ENCODE measurements around the gene HSCB. TPM values are rescaled to one million over a fixed set of nuclear protein-coding genes. Genes with fewer than 3 reads are reported as not detected.

HSCB gene
- total RNA-seq, 1 experiment from 2014 or later, result 19.2 TPM

DNA sequence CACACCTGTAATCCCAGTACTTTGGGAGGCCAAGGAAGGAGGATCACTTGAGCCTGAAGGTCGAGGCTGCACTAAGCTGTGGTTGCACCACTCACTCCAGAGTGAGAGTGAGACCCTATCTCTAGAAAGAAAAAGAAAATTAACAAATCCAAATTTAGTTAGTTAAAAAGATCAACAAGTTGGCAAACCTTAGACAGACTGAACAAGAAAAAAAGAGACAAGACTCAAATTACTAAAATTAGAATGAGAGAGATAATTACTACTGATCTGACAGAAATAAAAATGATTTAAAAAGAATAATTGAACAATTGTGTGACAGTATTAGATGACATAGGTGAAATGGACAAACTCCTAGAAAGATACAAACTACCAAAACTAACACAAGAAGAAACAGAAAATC is 13.8 kb upstream of the HSCB start (continued):
- TF ChIP-seq, protein P1, sequence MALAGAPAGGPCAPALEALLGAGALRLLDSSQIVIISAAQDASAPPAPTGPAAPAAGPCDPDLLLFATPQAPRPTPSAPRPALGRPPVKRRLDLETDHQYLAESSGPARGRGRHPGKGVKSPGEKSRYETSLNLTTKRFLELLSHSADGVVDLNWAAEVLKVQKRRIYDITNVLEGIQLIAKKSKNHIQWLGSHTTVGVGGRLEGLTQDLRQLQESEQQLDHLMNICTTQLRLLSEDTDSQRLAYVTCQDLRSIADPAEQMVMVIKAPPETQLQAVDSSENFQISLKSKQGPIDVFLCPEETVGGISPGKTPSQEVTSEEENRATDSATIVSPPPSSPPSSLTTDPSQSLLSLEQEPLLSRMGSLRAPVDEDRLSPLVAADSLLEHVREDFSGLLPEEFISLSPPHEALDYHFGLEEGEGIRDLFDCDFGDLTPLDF (CRISPR knock-in tag; IDR thresholded peaks at IDR 0.05), result no peak
- TF ChIP-seq ZNF416 (CRISPR knock-in tag; IDR thresholded peaks at IDR 0.05), result no peak
- TF ChIP-seq, protein P2, sequence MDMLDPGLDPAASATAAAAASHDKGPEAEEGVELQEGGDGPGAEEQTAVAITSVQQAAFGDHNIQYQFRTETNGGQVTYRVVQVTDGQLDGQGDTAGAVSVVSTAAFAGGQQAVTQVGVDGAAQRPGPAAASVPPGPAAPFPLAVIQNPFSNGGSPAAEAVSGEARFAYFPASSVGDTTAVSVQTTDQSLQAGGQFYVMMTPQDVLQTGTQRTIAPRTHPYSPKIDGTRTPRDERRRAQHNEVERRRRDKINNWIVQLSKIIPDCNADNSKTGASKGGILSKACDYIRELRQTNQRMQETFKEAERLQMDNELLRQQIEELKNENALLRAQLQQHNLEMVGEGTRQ (CRISPR knock-in tag; IDR thresholded peaks at IDR 0.05), result no peak
- no peak for TF ChIP-seq CBFB (CRISPR knock-in tag; IDR thresholded peaks at IDR 0.05; ENCODE audit: low read depth)
- no peak for TF ChIP-seq FOXK1 (CRISPR knock-in tag; IDR thresholded peaks at IDR 0.05)
- no peak for TF ChIP-seq CREM (CRISPR knock-in tag; IDR thresholded peaks at IDR 0.05)

DNA sequence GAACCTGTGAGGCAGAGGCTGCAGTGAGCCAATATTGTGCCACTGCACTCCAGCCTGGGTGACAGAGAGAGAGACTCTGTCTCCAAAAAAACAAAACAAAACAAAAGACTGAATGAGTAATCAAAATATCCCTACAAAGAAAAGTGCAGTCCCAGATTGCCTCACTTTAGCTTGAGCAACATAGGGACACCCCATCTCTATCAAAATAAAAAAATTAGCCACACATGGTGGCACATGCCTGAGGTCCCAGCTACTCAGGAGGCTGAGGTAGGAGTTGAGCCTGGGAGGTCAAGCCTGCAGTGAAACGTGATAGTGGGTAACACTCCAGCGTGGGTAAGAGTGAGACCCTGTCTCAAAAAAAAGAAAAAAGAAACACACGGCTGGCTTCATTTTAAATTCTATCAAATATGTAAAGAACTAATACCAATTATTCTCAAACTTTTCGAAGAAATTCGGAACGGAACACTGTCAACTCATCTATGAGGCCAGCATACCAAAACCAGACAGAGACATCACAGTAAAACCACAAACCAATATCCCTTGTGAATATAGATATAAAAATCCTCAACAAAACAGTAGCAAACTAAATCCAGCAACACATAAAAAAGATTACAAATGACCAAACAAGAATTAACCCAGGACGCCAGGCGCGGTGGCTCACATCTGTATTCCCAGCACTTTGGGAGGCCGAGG is 13.1 kb upstream of the HSCB start:
- DNase-seq (ENCODE audit: low spot score), result no peak
- H3K36me3 Mint-ChIP-seq, result peaks cover 77% of the 10 kb centered on the region
- no peaks in the 10 kb centered on the region for H3K9me3 Mint-ChIP-seq
- H3K4me3 Mint-ChIP-seq, result no peak overlapping the region
- ATAC-seq, result no peak
- H3K27me3 Mint-ChIP-seq (ENCODE audit: low read depth), result no peaks in the 10 kb centered on the region
- peak overlapping the region; percentile 55; the same call in 1 of the 2 replicates for H3K27ac Mint-ChIP-seq
- peaks cover 14% of the 10 kb centered on the region for H3K4me1 Mint-ChIP-seq
- POLR2A ChIA-PET, result no interaction called here
- CTCF ChIA-PET, result no interaction called here
- TF ChIP-seq ESRRA (CRISPR knock-in tag; IDR thresholded peaks at IDR 0.05; ENCODE audit: borderline replicate concordance) (no peak), JUN (CRISPR knock-in tag; IDR thresholded peaks at IDR 0.05) (no peak), OVOL2 (CRISPR knock-in tag; IDR thresholded peaks at IDR 0.05; ENCODE audit: borderline replicate concordance) (no peak), SOX15 (CRISPR knock-in tag; IDR thresholded peaks at IDR 0.05) (no peak), FOXP1 (CRISPR knock-in tag; IDR thresholded peaks at IDR 0.05; ENCODE audit: borderline replicate concordance) (no peak), GTF2I (CRISPR knock-in tag; conservative IDR thresholded peaks at IDR 0.05) (no peak), TEAD1 (CRISPR knock-in tag; IDR thresholded peaks at IDR 0.05) (no peak)
- TF ChIP-seq, protein P3, sequence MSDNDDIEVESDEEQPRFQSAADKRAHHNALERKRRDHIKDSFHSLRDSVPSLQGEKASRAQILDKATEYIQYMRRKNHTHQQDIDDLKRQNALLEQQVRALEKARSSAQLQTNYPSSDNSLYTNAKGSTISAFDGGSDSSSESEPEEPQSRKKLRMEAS (CRISPR knock-in tag; IDR thresholded peaks at IDR 0.05), result no peak
- TF ChIP-seq, protein P4, sequence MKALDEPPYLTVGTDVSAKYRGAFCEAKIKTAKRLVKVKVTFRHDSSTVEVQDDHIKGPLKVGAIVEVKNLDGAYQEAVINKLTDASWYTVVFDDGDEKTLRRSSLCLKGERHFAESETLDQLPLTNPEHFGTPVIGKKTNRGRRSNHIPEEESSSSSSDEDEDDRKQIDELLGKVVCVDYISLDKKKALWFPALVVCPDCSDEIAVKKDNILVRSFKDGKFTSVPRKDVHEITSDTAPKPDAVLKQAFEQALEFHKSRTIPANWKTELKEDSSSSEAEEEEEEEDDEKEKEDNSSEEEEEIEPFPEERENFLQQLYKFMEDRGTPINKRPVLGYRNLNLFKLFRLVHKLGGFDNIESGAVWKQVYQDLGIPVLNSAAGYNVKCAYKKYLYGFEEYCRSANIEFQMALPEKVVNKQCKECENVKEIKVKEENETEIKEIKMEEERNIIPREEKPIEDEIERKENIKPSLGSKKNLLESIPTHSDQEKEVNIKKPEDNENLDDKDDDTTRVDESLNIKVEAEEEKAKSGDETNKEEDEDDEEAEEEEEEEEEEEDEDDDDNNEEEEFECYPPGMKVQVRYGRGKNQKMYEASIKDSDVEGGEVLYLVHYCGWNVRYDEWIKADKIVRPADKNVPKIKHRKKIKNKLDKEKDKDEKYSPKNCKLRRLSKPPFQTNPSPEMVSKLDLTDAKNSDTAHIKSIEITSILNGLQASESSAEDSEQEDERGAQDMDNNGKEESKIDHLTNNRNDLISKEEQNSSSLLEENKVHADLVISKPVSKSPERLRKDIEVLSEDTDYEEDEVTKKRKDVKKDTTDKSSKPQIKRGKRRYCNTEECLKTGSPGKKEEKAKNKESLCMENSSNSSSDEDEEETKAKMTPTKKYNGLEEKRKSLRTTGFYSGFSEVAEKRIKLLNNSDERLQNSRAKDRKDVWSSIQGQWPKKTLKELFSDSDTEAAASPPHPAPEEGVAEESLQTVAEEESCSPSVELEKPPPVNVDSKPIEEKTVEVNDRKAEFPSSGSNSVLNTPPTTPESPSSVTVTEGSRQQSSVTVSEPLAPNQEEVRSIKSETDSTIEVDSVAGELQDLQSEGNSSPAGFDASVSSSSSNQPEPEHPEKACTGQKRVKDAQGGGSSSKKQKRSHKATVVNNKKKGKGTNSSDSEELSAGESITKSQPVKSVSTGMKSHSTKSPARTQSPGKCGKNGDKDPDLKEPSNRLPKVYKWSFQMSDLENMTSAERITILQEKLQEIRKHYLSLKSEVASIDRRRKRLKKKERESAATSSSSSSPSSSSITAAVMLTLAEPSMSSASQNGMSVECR (CRISPR knock-in tag; IDR thresholded peaks at IDR 0.05; ENCODE audit: borderline replicate concordance), result no peak
- TF ChIP-seq, protein P5, sequence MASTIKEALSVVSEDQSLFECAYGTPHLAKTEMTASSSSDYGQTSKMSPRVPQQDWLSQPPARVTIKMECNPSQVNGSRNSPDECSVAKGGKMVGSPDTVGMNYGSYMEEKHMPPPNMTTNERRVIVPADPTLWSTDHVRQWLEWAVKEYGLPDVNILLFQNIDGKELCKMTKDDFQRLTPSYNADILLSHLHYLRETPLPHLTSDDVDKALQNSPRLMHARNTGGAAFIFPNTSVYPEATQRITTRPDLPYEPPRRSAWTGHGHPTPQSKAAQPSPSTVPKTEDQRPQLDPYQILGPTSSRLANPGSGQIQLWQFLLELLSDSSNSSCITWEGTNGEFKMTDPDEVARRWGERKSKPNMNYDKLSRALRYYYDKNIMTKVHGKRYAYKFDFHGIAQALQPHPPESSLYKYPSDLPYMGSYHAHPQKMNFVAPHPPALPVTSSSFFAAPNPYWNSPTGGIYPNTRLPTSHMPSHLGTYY (CRISPR knock-in tag; IDR thresholded peaks at IDR 0.05), result no peak
- TF ChIP-seq, protein P6, sequence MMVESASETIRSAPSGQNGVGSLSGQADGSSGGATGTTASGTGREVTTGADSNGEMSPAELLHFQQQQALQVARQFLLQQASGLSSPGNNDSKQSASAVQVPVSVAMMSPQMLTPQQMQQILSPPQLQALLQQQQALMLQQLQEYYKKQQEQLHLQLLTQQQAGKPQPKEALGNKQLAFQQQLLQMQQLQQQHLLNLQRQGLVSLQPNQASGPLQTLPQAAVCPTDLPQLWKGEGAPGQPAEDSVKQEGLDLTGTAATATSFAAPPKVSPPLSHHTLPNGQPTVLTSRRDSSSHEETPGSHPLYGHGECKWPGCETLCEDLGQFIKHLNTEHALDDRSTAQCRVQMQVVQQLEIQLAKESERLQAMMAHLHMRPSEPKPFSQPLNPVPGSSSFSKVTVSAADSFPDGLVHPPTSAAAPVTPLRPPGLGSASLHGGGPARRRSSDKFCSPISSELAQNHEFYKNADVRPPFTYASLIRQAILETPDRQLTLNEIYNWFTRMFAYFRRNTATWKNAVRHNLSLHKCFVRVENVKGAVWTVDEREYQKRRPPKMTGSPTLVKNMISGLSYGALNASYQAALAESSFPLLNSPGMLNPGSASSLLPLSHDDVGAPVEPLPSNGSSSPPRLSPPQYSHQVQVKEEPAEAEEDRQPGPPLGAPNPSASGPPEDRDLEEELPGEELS (CRISPR knock-in tag; IDR thresholded peaks at IDR 0.05), result no peak
- TF ChIP-seq, protein P7, sequence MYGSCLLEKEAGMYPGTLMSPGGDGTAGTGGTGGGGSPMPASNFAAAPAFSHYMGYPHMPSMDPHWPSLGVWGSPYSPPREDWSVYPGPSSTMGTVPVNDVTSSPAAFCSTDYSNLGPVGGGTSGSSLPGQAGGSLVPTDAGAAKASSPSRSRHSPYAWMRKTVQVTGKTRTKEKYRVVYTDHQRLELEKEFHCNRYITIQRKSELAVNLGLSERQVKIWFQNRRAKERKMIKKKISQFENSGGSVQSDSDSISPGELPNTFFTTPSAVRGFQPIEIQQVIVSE (CRISPR knock-in tag; IDR thresholded peaks at IDR 0.05; ENCODE audit: borderline replicate concordance), result no peak
- TF ChIP-seq, protein P2 (CRISPR knock-in tag; IDR thresholded peaks at IDR 0.05), result no peak
- TF ChIP-seq, protein P8, sequence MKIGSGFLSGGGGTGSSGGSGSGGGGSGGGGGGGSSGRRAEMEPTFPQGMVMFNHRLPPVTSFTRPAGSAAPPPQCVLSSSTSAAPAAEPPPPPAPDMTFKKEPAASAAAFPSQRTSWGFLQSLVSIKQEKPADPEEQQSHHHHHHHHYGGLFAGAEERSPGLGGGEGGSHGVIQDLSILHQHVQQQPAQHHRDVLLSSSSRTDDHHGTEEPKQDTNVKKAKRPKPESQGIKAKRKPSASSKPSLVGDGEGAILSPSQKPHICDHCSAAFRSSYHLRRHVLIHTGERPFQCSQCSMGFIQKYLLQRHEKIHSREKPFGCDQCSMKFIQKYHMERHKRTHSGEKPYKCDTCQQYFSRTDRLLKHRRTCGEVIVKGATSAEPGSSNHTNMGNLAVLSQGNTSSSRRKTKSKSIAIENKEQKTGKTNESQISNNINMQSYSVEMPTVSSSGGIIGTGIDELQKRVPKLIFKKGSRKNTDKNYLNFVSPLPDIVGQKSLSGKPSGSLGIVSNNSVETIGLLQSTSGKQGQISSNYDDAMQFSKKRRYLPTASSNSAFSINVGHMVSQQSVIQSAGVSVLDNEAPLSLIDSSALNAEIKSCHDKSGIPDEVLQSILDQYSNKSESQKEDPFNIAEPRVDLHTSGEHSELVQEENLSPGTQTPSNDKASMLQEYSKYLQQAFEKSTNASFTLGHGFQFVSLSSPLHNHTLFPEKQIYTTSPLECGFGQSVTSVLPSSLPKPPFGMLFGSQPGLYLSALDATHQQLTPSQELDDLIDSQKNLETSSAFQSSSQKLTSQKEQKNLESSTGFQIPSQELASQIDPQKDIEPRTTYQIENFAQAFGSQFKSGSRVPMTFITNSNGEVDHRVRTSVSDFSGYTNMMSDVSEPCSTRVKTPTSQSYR (CRISPR knock-in tag; IDR thresholded peaks at IDR 0.05), result no peak
- TF ChIP-seq, protein P1 (CRISPR knock-in tag; IDR thresholded peaks at IDR 0.05), result no peak
